Measurements from ENCODE around the gene USP21. TPM values are rescaled to one million over a fixed set of nuclear protein-coding genes. Genes with fewer than 3 reads are reported as not detected.

USP21 gene
- total RNA-seq, 4 donors from 2014 or later, result 7.8 to 19.5 (median 12.7) TPM

- TF ChIP-seq CTCF (IDR thresholded peaks at IDR 0.05), result no peak
- DNase-seq (ENCODE audit: low spot score), result no peak
- no peak for ATAC-seq (ENCODE audit: low FRiP score)
These were observed 837 bp upstream of the USP21 start for GRCh38 chr1:161158316-161159010.

- ATAC-seq (ENCODE audit: low FRiP score), result no peak
- no peak for DNase-seq (ENCODE audit: low spot score)
- TF ChIP-seq CTCF (IDR thresholded peaks at IDR 0.05), result no peak
These were observed 578 bp downstream of the USP21 start for GRCh38 chr1:161159913-161160243.

GRCh38 chr1:161160671-161161145, 1.4 kb downstream of the USP21 start:
- no peak for TF ChIP-seq CTCF (IDR thresholded peaks at IDR 0.05)
- DNase-seq (ENCODE audit: low spot score) (no peak), ATAC-seq (ENCODE audit: low FRiP score) (no peak)

GRCh38 chr1:161161652-161162051, 2.4 kb downstream of the USP21 start:
- ATAC-seq (ENCODE audit: low FRiP score) (no peak), DNase-seq (ENCODE audit: low spot score) (no peak)
- TF ChIP-seq CTCF (IDR thresholded peaks at IDR 0.05), result no peak

GRCh38 chr1:161162052-161162451, 2.8 kb downstream of the USP21 start:
- DNase-seq (ENCODE audit: low spot score), result no peak
- ATAC-seq (ENCODE audit: low FRiP score), result no peak
- no peak for TF ChIP-seq CTCF (IDR thresholded peaks at IDR 0.05)

GRCh38 chr1:161162806-161163205, 3.5 kb downstream of the USP21 start:
- DNase-seq (ENCODE audit: low spot score), result no peak
- no peak for TF ChIP-seq CTCF (IDR thresholded peaks at IDR 0.05)
- no peak for ATAC-seq (ENCODE audit: low FRiP score)

- TF ChIP-seq CTCF (IDR thresholded peaks at IDR 0.05), result no peak
- ATAC-seq (ENCODE audit: low FRiP score), result no peak
- no peak for DNase-seq (ENCODE audit: low spot score)
These were observed 4.5 kb downstream of the USP21 start for GRCh38 chr1:161163793-161164192.

Data from omental fat pad (tissue), 4 donors.